GM18498 (cell line): ENCODE data around the gene ZNF679.
"Not testable (repeated sequence)": the region's sequence is repeated elsewhere in the genome, so short reads cannot be mapped to it uniquely, and the experiment has no call there.

Source experiments
- ATAC-seq: cut with Tn5 transposase; IDR thresholded peaks from one replicate; pipeline ENCODE4 v1.9.1; 2021; ENCODE audit warnings: mild to moderate bottlenecking, moderate library complexity; ENCODE audit not compliant: unreplicated experiment

ZNF679 gene

DNA sequence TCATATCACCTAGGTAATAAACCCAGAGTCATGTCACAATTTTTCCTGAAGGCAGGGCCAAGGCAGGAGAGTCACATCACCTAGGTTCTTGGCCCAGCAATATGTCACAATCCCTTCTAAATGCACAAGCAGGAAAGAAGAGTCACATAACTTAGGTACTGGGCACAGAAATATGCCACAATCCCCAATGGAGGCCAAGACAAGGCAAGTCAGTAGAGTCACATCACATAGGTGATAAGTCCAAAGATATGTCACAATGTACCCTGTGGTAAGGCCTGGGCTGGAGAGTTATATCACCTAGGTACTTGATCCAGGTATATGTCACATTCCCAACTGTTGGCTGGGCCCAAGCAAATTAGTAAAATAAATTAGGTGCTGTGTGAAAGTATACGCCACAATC, at the start of gene ZNF679:
Gene ZNF679 (plus strand): TSS at position 301 of the 400 bp plus-strand sequence. CDS start 20,644 bp downstream, outside the sequence.
- ATAC-seq, result not testable (repeated sequence)

DNA sequence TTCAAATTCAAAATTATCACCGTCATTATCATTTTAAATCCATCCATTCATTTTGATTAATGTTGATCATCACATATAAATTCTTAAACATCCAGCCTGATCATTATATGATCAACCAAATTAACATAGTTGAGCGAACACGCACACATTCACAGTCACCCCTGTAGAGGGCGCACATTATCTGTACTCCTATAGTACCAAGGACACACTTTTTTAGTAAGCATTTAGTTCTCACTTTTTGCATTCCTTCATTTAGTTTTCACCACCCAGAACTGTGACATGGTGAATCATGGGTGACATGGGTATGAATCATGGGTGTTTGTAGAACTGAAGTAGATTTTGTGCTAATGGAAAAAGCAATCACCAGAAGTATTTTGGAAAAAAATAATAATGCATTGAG, 47.3 kb upstream of the ZNF679 start:
- no peak for ATAC-seq

DNA sequence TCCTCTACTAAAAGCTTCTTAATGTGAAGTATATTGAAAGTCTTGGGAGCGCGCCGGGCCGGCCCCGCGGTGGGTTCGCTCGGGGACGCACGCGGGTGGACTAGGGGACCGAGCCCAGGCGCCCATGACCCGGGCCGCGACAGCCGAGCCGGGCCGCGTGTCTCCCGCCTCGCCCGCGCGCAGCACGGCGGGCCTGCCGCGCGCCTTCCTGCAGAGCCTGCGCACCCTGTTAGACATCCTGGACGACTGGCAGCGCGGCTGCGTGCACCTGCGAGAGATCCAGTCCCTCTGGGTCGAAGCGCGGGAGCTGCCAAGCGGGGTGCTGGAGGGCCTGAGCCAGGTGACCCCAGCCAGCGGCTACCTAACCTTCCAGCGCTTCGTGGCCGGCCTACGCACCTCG, 46.7 kb upstream of the ZNF679 start:
- no peak for ATAC-seq

DNA sequence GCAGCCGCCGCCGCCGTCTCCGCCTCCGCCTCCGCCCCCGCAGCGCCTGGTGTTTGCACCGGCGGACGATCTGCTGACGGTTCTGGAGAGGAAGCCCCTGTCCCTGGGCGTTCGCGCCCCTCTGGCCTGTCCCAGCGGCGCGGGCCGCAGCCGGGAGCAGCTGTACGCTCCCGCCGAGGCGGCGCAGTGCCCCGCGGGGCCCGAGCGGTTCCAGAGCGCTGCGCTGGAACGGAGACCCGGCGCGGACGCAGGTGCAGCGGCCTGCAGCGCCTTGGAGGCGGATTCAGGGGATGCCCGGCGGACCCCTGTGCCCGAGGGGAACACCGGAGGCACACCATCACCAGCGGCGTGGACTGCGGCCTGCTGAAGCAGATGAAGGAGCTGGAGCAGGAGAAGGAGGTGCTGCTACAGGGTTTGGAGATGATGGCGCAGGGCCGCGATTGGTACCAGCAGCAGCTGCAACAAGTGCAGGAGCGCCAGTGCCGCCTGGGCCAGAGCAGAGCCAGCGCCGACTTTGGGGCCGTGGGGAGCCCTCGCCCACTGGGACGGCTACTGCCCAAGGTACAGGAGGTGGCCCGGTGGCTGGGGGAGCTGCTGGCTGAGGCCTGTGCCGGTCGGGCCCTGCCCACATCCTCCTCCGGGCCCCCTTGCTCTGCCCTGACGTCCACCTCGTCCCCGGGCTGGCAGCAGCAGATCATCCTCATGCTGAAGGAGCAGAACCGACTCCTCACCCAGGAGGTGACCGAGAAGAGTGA, 46.1 kb upstream of the ZNF679 start:
- ATAC-seq, result no peak

DNA sequence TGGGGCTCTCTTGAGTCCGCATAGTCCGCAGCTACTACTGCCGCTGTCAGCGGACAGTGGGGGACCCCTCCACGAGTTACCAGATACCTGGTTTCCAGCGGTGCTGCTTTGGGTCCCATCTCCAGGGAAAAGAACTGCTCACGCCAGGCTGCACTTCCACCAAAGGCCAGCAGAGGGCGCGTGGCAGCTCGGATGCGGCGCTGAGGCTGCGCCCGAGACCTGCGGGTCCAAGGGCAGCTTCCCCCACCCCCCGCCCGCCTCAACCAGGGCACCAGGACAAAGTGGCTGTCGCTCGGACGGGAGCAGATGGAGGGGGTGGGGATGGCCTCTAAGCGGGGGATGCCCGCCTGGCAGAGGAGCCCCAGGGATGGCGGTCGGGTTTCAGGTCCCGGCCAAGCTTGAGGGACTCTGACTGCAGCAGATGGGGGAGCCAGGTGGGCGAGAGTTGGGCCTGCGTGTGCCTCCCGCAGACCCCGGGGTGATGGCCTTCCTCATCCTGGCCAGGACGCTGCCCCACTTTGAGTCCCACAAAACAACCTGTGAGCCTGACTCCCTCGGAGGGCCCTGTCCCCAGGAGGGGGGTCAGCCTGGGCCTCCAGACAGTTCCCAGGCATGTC, 45.0 kb upstream of the ZNF679 start:
- ATAC-seq, result no peak

DNA sequence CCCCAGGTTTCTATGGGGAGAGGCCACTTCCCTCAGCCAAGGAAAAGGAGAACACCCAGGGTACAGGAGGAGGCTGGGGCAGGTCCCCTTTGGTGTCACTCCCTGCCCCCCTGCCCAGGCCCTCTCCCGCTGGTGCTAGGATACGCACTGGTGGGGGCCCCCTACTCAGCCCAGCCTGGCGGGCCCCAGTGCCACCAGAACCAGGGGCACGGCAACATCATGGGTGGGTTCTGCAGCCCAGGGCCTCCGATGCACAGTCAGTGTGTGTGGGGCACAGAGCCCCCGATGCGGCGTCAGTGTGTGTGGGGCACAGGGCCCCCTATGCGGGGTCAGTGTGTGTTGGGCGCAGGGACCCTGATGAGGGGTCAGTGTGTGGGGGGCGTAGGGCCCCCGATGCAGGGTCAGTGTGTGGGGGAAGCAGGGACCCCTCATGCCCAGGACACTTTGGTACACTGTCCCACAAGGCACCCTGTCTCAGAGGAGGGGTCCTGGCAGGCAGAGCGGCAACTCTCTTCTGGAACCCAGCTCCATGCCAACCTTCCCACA, 44.4 kb upstream of the ZNF679 start:
- ATAC-seq, result no peak

DNA sequence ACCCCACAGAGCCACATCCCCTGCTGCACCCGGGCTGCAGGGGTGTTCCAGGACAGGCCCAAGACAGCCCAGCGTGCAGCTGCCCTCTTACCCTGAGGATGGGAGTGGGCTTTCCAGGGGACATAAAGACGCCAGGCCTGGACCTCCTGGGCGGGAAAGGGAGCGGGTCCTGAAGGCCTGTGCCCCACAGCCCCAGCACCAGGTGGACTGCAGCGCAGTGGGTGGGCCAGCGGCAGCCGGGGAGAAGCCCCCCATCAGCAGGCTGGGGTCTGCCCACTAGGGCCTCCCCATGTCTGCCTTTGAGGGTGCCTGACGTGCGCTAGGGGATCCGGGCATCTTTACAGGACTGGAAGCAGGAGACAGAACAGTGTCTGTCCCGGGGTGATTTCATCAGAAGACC, 43.9 kb upstream of the ZNF679 start:
- ATAC-seq, result no peak

DNA sequence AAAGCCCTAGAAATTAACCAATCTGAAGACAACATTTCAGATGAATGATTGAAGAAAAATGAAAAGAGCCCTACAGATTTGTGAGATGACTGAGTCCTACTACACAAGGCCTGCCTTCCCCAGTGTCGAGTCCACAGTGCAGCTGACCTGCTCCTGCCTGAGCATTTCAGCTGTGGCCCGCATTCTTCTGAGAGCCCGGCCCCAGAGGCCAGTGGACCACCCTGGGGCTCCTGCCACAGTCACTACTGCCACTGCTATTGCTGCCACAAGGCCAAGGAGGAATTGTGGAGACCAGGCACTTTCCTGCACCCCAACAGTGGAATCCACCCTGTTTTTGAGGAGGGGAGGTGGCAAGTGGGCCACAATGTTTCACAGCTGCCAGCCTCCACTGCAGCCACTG, 40.9 kb upstream of the ZNF679 start:
- no peak for ATAC-seq

DNA sequence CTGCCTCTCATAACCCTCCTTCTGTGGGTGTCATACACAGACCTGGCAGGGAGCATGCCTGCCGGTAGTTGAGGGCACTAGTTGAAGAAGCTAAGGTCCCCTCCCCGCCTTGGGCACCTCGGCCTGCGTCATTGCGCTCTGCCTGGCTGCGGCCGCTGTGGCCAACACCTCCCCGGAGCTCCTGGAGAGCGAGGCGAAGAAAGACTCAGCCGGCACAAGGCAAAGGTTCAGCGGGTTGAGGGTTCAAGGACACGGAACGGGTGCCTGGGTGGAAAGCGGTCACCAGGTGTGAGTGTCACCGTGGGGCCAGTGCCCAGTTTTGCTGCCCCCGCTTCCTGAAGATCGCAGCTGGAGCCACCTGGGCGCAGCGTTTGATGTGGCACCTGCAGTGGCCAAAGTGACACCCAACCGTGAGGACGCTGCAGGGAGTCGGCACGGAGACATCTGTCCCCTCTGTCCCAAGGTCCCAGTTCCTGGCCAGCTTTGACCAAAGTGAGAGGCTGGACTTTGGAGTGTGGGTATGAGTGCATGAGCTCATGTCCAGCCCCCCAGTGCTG, 36.0 kb upstream of the ZNF679 start:
- ATAC-seq, result no peak

DNA sequence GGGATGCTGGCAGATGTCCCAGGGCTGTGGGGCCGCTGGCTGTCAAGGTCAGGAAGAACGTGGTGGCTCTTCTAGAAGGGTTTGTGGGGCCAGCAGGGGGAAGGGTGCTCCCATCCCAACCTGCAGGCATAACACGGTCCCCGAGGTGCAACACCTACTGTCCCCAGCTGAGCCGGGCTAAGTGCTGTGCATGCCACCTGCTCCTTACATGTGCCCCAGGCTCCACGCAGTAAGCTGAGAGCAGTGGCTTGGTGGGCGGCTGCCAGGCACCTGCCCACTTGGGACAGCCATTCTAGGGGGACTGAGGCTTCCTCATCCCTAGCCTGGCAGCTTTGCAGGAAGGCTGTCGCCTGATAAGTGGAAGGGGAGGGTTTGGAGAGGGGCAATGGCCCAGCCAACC, 35.5 kb upstream of the ZNF679 start:
- no peak for ATAC-seq

DNA sequence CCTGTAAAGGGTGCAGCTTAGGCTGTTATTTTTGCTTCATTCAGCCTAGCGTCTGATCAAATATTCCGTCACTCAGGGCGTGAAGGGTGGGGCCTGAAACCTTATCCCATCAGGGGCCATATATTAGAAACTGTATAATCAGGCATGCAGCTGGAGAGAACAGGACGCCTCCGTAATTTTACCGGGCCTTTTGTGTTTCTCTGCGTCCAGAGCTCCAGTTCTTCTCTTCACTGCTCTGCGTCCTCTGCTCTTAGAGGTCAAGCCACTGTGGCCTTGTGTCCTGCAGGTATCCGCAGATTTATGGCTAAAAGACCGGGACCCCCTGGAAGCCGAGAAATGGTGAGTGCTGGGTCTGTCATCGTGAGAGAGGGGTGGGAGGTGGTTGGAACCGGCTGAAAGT, 21.4 kb upstream of the ZNF679 start, which contains the start of gene ZNF735:
Gene ZNF735 (plus strand): TSS at position 301 of the 400 bp plus-strand sequence. CDS start 0 bp downstream, at position 301.
- no peak for ATAC-seq

DNA sequence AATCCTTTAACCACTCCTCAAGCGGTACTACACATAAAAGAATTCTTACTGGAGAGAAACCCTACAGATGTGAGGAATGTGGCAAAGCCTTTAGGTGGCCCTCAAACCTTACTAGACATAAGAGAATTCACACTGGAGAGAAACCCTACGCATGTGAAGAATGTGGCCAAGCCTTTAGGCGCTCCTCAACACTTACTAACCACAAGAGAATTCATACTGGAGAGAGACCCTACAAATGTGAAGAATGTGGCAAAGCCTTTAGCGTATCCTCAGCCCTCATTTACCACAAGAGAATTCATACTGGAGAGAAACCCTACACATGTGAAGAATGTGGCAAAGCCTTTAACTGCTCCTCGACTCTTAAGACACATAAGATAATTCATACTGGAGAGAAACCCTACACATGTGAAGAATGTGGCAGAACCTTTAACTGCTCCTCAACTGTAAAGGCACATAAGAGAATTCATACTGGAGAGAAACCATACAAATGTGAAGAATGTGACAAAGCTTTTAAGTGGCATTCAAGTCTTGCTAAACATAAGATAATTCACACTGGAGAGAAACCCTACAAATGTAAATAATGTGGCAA, 8.5 kb upstream of the ZNF679 start:
- not testable (repeated sequence) for ATAC-seq

DNA sequence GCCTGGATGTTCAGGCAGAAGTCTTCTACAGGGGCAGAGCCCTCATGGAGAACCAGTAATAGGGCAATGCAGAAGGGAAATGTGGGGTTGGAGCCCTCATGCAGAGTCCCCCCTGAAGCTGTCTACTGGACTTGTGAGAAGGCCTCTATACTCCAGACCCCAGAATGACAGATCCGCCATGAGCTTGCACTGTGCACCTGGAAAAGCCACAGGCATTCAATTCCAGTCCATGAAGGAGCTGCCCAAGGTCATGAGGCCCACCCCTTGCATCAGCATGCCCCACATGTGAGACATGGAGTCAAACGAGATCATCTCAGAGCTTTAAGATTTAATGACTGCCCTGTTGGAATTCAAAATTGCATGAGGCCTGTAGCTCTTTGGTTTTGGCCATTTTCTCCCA, 4.9 kb upstream of the ZNF679 start:
- no peak for ATAC-seq

DNA sequence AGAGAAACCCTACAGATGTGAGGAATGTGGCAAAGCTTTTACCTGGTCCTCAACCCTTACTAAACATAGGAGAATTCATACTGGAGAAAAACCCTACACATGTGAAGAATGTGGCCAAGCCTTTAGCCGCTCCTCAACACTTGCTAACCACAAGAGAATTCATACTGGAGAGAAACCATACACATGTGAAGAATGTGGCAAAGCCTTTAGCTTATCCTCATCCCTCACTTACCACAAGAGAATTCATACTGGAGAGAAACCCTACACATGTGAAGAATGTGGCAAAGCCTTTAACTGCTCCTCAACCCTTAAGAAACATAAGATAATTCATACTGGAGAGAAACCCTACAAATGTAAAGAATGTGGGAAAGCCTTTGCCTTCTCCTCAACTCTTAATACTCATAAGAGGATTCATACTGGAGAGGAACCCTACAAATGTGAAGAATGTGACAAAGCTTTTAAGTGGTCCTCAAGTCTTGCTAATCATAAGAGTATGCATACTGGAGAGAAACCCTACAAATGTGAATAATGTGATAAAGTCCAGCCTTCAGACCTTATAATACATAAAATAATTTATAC, 38.2 kb downstream of the ZNF679 start:
- no peak for ATAC-seq

DNA sequence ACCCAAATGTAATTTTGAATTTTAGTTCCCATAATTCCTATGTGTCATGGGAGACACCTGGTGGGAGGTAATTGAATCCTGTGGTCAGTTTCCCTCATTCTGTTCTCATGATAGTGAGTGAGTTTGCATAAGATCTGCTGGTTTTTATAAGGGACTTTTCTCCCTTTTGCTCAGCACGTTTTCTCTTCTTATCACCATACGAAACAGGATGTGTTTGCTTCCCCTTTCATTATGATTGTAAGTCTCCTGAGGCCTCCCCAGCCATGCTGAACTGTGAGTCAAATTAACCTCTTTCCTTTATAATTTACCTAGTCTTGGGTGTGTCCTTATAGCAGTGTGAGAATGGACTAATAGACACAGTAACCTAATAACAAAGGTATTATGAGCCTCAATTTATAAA, 49.4 kb downstream of the ZNF679 start:
- ATAC-seq, result no peak

DNA sequence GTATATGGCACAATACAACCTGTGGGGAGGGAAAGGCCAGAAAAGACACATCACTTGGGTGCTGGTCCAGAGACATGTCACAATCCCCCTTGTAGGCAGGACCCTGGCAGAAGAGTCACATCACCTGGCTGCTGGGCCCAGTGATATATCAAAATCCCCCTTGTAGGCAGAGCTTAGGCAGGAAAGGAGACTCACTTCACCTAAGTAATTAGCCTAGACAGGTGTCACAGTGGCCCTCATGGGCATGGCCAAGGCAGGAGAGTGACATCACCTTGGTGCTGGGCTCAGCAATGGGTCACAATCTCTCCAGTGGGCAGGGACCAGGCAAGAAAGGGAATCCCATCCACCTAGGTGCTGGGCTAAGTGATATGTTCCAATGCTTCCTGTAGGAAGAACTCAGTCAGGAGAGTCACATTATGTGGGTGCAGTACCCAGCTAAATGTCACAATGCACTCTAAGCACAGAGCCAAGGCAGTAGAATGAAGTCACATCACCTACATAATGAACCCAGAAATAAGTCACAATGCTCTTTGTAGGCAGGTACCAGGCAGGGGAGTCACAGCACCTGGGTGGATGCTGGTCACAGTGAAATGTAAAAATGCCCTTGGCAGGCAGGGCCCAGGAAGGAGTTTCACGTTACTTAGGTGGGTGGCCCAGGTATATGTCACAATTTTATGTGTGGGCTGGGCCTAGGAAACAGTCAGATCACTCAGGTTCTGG, 66.6 kb downstream of the ZNF679 start:
- no peak for ATAC-seq

DNA sequence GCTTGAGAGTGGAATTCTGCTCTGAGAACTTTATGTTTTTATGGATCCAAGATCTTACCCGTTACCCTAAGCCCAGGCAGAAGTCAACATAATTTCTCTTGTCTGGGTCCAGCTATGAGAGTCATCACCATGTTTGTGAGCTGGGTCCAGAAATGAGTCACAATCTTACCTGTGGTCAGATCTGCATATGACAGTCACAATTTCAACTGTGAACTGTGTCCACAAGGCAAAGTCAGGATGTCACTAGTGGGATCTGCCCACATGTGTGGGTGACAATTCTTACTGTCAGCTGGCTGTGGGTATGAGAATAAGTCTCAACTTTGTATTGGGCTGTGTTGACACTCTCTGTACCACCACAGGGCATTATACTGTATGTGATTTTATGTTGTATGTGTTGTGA, 69.1 kb downstream of the ZNF679 start:
- not testable (repeated sequence) for ATAC-seq

DNA sequence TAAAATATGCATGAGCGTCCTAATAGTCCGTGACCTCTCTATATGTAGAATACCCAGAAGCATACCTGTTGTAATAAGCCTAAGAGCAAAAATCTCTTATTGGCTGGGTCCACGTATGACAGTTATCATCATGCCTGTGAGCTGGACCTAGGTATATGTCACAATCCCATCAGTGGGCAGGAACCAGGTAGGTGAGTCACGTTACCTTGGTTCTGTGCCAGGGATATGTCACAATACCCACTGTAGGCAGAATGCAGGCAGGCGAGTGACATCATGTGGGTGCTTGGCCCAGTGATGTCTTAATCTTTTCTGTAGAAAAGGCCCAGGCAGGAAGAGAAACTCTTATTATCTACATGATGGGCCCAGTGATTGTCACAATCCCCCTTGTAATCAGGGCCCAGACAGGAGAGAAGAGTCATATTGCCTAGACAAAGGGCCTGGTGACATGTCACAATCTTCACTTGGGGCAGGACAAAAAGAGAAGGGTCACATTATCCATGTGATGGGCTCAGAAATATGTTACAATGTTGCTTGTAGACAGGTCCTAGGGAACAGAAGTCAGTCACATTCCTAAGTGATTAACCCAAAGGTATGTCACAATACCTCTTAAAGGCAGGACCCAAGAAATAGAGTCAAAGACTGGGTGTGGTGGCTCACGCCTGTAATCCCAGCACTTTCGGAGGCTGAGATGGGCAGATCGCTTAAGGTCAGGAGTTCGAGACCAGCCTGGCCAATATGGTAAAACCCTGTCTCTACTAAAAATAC, 72.5 kb downstream of the ZNF679 start:
- no peak for ATAC-seq

DNA sequence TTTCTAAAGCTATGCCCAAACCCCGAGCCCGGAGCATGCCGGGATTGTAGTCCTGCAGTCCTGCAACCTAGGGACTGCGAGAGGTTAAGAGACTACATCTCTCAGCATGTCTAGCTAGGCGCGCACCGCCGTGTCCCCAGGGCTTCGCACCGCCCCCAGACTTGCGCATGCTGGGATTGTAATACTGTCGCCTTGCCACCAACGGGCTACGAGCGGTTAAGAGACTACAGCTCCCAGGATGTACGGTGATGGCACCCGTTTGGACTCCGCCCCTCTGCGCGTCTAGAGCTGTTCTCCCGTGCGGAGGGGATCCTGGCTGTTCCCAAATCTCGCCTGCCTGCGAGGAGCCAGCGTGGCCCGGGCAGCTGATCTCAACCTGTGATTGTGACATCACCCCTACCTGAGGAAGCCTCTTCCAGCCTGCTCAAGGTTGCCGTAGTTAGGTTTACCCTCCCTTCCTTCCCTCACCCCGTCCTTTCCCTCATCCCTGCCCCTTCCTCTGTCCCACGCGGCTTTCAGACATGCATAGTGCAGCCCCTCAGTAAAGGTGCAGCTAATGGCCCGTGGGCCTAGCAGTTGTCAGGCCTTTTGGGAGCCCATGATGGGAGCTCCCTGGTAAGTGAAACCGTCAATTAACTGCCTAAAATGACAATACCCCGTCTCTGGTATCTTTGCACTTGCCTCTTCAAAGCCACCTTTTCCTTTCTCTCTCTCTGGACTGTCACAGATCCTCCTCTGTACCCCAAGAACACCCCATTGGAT, 79.2 kb downstream of the ZNF679 start:
- ATAC-seq, result peak; percentile 99
